Activated T-cell treated with anti-CD3 and anti-CD28 coated beads for 24 hours (primary cell): ENCODE measurements around the gene USP37.

ENCODE experiments used
- DNase-seq: peaks from one replicate; pipeline ENCODE4 v3.0.0-alpha.2; 2020; ENCODE audit warnings: low read depth

The USP37 gene

DNA sequence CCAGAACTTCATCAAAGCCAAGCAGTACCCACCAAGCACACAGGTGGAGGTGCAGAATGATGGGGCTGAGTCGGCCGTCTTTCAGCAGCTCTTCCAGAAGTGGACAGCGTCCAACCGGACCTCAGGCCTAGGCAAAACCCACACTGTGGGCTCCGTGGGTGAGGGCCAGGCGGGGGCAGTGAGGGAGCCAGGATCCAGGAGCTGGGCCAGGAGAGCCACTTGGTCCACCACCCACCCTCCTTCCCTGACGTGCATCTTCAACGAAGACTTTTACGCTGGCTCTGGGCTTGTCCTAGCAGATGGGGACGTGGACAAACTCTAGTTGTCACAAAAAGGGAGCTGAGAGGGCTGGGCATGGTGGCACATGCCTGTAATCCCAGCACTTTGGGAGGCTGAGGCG is 137.4 kb downstream of the USP37 start:
- DNase-seq, result no peak

DNA sequence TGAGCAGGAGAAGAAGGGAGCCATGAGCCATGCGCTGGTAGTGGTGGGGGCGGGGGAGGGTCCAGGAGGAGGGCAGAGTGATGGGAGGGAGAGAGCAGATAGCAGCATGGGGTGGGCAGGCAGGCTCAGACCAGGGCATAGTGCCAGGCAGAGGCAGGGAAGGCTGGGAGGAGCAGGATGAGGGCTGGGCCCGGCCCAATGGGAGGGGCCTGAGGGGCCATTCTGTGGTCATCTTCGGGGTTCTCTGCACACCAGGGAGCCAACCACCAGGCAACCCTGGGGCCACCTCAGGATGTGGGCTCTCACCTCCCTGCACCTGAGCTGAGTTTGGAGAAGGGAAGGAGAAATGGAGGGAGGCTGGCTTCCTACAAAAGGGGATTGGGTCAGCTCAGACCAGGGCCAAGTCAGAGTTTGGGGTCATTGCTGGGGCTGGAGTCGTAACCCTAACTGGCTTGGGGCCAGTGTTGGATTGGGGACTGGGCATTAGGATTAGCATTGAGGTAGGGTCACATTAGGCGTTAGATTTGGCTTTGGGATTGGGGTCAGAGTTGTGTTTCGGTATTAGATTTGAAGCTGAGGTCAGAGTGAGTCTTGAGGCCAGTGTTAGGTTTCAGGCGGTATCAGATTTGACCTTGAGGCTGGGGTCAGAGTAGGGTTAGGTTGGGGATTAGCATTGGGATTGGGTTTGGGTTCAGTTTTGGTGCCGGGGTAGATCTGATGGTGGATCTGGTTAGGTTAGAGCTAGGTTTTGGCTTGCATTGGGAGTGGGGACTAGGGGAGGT is 138.0 kb downstream of the USP37 start:
- DNase-seq, result no peak

DNA sequence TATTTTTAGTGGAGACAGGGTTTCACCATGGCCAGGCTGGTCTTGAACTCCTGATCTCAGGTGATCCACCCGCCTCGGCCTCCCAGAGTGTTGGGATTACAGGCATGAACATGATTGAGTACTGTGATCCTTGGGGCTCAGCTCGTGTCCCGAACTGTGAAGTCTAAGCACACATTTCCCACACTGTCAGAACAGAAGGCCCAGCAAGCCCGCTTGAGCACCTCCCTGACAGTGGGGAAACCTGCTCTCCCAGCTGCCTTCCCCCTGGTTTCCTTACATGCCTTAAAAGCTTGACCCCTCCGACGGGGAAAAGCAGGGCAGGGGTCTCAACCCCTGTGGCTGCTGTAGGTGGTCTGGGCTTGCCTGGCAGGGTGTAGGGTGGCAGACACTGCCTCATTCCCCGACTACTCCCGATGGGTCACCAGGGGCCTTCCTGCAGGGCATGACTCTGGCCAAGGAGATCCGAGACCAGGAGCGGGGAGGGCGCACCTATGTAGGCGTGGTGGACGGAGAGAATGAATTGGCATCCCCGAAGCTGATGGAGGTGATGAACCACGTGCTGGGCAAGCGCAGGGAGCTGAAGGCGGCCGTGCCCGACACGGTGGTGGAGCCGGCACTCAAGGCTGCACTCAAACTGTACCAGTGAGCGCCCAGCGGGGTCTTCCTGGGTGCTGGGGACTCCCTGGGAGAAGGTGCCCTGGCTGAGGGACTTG is 139.1 kb downstream of the USP37 start:
- no peak for DNase-seq

DNA sequence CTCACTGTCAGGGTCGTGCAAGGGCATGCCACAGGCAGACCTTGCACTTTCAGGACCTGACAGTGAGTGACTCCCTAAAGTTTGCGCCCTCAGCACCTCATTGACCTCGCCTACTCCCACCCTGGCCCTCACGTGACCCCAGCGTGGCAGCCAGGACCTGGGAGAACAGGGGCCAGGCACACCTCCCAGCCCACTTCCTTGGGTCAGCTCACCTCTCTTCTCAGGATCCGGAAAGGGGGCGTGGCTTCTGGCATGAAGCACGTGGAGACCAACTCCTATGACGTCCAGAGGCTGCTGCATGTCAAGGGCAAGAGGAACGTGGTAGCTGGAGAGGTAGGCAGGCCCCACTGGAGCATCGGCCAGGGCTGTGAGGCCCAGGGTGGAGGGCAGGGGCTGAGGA is 140.4 kb downstream of the USP37 start:
- no peak for DNase-seq

DNA sequence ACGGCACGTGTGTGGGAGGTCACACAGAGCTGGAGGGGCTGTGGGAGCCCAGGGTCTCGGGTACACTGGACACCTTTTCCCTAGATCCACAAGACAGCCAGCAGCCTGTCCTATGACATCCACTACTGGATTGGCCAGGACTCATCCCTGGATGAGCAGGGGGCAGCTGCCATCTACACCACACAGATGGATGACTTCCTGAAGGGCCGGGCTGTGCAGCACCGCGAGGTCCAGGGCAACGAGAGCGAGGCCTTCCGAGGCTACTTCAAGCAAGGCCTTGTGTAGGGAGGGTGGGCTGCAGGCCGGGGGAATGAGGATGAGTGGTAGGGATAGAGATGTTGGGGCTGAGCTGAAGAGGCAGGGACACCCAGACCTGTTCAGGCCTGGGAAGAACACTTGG is 142.6 kb downstream of the USP37 start:
- no peak for DNase-seq

DNA sequence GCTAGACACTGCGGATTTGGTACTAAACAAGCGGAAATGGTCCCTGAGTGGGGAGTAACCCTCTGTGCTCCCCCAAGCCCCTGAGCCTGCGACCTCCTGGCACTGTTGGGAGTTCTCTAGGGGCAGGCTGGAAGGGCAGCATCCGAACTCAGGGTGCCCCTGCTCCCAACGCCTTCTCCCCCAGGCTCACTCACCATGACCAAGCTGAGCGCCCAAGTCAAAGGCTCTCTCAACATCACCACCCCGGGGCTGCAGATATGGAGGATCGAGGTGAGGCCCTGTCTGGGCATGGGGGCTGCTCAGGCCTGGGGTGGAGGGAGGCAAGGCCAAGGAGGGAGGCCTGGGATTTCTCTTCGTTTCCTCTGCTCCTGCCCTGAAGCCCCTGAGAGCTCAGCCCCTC is 144.6 kb downstream of the USP37 start:
- DNase-seq, result no peak

DNA sequence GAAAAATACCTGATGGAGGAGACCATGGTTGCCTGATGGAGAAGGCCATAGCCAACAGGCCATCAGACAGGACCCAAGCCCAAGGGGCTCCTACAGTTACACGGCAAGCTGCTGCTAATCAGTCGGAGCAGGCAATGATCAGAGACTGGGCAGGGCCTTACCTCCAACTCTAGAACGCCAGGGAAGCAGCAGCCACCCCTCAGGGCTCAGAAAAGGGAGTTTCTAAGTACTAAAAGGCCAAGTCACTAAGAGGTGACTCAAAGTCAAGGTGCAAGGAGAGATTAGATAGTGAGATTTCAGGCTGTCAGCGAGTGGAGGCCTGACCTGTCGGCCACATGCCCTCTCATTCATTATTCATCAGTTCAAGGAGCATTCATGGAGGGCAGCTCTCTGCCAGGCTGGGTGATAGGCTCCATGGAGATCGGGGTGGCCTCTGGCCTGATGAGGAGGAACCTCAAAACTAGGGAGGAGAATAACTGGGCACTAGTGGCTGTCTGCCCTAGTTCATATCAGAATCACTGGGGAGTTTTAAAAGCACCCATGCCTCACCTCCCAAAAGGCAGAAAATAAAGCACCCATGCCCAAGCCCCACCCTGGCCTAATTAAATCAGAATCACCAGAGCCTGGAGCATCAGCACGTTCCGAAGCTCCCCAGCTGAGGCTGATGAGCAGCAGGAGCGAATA is 145.6 kb downstream of the USP37 start:
- DNase-seq, result no peak

DNA sequence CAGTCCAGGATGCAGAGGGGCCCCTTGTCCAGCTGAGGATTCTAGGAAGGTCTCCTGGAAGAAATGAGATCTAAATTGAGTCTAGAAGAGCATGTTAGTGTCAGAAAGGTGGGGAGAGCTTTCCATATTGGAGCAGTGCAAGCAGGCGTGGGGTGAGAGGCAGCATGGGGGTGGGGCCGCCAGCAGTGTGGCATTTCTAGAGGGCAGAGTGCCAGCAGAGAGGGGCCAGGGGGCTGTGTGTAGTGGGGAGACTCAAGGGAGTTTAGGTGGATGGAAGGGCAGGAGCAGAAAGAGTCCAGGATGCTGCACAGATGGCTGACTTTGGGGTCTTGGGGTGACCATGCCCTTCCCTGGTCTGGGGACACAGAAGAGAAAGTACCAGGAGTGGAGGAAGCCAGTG is 147.1 kb downstream of the USP37 start:
- DNase-seq, result no peak

DNA sequence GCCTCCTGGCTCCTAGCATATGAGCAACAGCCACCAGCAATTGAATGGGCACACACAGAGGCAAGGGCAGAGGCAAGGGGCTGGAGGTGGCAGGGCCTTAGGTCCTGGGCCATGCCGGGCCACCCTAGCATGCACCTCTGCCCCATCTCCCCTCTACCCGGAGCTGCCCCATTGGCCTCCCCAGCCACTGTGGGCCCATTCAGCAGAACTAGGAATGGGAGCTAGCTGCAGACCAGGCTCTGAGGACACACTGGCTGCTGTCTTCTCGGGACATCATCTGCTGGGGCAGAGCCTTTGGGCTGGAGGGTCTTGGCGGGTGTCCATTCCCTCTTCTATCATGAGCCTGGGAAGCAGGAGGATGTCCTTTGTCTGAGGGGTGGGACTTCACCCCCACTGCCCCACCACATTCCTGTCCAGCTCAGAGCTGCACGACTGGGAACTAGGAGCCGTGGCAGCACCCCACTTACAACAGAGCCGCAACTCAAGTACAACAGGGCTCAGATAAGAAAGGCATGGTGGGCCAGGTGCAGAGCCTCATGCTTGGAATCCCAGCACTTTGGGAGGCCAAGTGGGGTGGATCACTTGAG is 148.4 kb downstream of the USP37 start:
- no peak for DNase-seq

DNA sequence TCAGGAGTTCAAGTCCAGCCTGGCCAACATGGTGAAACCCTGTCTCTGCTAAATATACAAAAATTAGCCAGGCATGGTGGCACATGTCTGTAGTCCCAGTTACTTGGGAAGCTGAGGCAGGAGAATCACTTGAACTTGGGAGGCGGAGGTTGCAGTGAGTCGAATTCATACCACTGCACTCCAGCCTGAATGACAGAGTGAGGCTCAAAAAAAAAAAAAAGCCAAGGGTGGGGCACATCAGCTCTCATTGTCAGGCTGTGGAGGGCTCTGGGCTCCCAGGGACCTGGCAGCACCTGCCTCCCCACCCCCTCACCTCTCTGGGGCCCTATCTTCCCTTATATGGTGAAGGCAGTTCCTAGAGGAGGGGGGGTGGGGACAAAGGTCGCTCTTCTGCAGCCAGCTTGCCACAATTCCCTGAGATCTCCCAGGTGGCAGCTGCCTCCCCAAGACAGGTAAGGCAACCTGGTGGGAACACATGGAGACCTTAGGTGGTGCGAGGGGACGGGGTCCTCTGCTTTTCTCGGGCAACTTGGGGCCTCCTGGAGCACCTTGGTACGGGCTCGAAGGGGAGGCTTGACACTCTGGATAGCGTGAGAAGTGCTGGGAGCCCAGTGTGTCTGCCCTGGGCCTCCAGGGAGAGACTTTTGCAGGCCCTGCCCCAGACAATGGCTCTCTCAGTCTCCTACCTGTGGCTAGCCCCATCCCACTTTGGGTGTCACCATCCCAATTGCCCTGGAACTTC is 149.3 kb downstream of the USP37 start, which contains the start of gene VIL1:
VIL1 (plus strand) TSS at position 407 of the 742 bp plus-strand sequence. CDS start 4,656 bp downstream, outside the sequence.
- DNase-seq, result no peak

DNA sequence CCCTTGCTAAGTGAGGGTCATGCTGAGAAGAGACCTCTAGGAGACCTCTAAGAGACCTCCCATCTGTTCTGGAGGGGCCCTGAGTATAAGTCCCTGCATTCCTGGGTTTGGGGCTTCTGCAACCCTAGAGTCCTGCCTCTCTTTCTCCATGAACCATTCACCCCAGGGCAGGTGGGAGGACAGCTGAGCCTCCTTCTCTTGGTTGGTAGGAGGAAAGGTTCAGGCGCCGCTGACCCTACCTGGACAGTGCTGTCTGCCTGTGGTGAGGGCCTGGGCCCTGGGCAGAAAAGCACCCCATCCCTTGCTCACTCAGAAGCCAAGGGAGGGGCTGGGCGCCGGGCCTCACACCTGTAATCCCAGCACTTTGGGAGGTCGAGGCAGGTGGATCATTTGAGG is 149.8 kb downstream of the USP37 start:
- no peak for DNase-seq

DNA sequence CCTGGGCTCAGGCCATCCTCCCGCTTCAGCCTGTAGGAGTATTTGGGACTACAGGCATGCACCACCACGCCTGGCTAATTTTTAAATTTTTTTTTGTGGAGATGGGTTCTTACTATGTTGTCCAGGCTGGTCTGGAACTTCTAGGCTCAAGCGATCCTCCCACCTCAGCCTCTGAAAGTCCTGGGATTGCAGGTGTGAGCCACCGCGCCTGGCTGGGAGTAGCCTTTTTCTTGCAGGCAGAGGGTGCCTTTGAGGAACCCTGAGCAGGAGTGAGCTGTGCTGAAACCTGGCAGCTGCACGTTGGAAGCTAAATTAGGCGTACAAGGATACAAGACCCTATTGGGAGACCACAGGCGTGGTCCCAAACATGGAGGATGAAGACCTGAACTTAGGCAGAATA is 160.4 kb downstream of the USP37 start:
- no peak for DNase-seq

DNA sequence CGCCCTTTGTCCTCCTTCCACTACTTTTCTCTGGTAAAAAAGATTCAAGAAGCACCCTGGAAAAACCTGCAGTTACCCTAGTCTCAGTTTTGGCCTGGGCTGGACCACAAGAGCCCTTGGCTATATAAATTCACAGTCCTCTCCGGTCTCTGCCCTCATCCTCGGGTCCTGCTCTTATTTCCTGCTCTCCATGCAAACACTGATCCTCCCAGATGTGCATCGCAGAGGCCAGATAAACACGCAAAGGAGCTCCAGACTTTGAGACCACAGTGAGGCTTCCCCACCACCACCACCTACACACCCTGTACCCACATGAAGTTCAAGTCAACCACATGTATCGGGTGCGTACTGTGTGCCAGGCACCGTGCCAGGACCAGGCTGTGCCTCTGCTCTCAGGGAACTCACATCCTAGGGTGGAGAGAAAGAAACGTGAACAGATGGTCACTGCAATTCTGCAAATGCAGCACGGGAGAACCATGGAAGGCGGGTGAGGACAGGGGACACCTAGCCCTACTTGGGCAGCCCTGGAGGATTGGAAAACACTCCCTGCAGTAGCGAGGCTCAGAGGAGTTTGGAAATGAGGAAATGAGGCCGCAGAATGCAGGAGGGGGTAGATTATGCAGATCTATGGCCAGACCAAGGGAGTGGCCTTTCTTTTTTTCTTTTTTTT is 161.1 kb downstream of the USP37 start:
- peak; percentile 39 for DNase-seq

DNA sequence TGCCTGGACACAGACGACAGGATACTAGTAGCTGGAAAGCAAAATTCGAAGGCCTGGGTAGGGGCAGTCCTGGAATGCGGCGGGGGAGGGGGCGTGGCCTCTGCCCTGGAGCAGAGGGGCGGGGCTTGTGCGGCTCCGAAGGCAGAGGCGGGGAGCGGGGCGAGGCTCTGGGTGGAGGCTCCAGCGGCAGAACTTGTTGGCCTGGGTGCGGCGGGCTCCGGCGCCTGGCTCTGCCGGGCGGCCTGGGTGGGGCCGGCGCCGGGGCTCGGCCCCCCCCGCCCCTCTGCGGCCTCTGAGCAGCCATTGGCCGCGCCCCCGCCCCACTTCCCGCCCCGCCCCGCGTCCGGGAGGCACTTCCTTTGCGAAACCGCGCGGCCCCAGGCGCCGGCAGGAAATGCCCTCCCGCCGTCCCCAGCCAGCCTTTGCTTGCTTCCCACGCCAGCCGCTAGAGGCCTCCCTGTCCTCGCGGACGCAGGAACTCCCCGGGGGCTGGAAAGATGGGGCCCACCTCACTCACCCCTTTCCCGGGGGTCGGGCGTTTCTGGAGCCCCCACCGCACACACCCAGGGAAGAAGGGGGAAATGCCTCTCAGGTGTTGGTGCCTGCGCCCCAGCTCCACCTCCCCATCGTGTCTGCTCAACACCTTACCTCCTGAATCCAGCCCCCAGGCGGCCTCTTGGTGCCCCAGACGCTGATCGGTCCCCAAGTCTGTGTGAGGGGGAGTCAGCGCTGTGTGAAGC is 161.8 kb downstream of the USP37 start:
- peak; percentile 90 for DNase-seq

DNA sequence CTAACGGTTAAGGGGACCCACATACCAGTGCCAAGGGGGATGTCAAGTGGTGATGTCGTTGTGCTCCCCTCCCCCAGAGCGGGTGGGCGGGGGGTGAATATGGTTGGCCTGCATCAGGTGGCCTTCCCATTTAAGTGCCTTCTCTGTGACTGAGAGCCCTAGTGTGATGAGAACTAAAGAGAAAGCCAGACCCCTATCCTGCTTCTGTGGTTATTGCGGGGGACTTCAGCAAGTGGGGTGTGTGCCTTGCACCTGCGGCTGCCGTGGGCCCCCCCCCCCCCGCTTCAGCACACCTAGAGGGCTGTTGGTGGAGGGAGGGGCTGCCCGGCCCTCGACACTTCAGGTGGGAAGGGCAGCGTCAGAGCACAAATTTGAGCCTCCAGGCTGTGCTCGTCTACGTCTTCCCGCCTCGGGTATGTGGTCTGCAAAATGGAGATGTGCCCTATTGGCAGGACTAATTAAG is 162.4 kb downstream of the USP37 start:
- DNase-seq, result no peak

DNA sequence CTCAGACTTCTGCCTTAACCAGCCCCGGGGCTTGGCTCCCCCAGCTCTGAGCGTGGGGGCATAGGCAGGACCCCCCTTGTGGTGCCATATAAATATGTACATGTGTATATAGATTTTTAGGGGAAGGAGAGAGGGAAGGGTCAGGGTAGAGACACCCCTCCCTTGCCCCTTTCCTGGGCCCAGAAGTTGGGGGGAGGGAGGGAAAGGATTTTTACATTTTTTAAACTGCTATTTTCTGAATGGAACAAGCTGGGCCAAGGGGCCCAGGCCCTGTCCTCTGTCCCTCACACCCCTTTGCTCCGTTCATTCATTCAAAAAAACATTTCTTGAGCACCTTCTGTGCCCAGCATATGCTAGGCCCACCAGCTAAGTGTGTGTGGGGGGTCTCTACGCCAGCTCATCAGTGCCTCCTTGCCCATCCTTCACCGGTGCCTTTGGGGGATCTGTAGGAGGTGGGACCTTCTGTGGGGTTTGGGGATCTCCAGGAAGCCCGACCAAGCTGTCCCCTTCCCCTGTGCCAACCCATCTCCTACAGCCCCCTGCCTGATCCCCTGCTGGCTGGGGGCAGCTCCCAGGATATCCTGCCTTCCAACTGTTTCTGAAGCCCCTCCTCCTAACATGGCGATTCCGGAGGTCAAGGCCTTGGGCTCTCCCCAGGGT is 162.9 kb downstream of the USP37 start:
- DNase-seq, result no peak

DNA sequence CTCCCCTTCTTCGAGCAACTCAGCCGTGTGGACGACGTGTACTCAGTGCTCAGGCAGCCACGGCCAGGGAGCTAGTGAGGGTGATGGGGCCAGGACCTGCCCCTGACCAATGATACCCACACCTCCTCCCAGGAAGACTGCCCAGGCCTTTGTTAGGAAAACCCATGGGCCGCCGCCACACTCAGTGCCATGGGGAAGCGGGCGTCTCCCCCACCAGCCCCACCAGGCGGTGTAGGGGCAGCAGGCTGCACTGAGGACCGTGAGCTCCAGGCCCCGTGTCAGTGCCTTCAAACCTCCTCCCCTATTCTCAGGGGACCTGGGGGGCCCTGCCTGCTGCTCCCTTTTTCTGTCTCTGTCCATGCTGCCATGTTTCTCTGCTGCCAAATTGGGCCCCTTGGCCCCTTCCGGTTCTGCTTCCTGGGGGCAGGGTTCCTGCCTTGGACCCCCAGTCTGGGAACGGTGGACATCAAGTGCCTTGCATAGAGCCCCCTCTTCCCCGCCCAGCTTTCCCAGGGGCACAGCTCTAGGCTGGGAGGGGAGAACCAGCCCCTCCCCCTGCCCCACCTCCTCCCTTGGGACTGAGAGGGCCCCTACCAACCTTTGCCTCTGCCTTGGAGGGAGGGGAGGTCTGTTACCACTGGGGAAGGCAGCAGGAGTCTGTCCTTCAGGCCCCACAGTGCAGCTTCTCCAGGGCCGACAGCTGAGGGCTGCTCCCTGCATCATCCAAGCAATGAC is 163.6 kb downstream of the USP37 start:
- DNase-seq, result no peak

DNA sequence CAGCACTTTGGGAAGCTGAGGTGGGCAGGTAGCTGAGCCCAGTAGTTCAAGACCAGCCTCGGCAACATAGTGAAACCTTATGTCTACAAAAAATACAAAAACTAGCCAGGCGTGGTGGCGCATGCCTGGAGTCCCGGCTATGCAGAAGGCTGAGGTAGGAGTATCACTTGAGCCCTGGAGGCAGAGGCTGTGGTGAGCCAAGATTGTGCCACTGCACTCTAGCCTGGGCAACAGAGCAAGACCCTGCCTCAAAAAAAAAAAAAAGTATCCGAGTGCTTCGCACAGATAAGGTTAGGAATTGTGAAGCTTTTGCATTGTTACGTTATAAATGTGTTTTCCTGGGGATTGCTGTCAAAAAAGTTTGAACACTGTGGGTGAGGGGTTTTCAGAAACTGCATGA is 164.3 kb downstream of the USP37 start:
- no peak for DNase-seq

DNA sequence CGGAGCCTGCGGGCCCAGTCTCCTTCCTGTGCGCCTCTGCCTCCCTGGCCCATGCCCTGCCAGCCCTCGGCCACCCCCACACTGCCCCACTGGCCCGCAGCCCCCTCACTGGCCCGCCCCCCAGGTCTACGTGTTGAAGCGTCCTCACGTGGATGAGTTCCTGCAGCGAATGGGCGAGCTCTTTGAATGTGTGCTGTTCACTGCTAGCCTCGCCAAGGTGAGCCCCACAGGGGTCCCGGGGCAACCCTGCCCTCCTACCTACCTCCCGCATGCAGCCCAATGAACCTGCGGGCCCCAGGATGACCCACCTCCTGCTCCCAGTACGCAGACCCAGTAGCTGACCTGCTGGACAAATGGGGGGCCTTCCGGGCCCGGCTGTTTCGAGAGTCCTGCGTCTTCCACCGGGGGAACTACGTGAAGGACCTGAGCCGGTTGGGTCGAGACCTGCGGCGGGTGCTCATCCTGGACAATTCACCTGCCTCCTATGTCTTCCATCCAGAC is 165.2 kb downstream of the USP37 start:
- no peak for DNase-seq
